ENCODE data around the gene ZNF407.

ZNF407 gene

GRCh38 chr18:74789078-74789477 is 191.4 kb downstream of the ZNF407 start:
- no peak for DNase-seq (ENCODE audit: low spot score)

- DNase-seq (ENCODE audit: low spot score) = no peak
Observed at GRCh38 chr18:74790451-74790850, 192.8 kb downstream of the ZNF407 start.

- no peak for DNase-seq (ENCODE audit: low spot score)
Observed at GRCh38 chr18:74791501-74792194, 194.0 kb downstream of the ZNF407 start.

GRCh38 chr18:74793746-74794145 is 196.1 kb downstream of the ZNF407 start:
- no peak for DNase-seq (ENCODE audit: low spot score)

- no peak for DNase-seq (ENCODE audit: low spot score)
Observed at GRCh38 chr18:74795751-74796150, 198.1 kb downstream of the ZNF407 start.

GRCh38 chr18:74796211-74796610 is 198.5 kb downstream of the ZNF407 start:
- no peak for DNase-seq (ENCODE audit: low spot score)

- no peak for DNase-seq (ENCODE audit: low spot score)
Observed at GRCh38 chr18:74796841-74797576, 199.3 kb downstream of the ZNF407 start.

- DNase-seq (ENCODE audit: low spot score) = no peak
Observed at GRCh38 chr18:74797577-74798151, 200.0 kb downstream of the ZNF407 start.

- no peak for DNase-seq (ENCODE audit: low spot score)
Observed at GRCh38 chr18:74799542-74799941, 201.9 kb downstream of the ZNF407 start.

- no peak for DNase-seq (ENCODE audit: low spot score)
Observed at GRCh38 chr18:74800098-74800497, 202.4 kb downstream of the ZNF407 start.

- no peak for DNase-seq (ENCODE audit: low spot score)
Observed at GRCh38 chr18:74803117-74803516, 205.4 kb downstream of the ZNF407 start.

- DNase-seq (ENCODE audit: low spot score) = no peak
Observed at GRCh38 chr18:74803769-74804168, 206.1 kb downstream of the ZNF407 start.

- DNase-seq (ENCODE audit: low spot score) = no peak
Observed at GRCh38 chr18:74804677-74805076, 207.0 kb downstream of the ZNF407 start.

GRCh38 chr18:74806073-74806472 is 208.4 kb downstream of the ZNF407 start:
- no peak for DNase-seq (ENCODE audit: low spot score)

GRCh38 chr18:74806700-74807416 is 209.2 kb downstream of the ZNF407 start:
- DNase-seq (ENCODE audit: low spot score) = no peak

- no peak for DNase-seq (ENCODE audit: low spot score)
Observed at GRCh38 chr18:74817576-74817975, 219.9 kb downstream of the ZNF407 start.

- DNase-seq (ENCODE audit: low spot score) = no peak
Observed at GRCh38 chr18:74818516-74819175, 221.0 kb downstream of the ZNF407 start.

- DNase-seq (ENCODE audit: low spot score) = no peak
Observed at GRCh38 chr18:74819433-74820059, 221.9 kb downstream of the ZNF407 start.

- no peak for DNase-seq (ENCODE audit: low spot score)
Observed at GRCh38 chr18:74820160-74820780, 222.6 kb downstream of the ZNF407 start.

- DNase-seq (ENCODE audit: low spot score) = no peak
Observed at GRCh38 chr18:74825460-74825859, 227.8 kb downstream of the ZNF407 start.

GRCh38 chr18:74826572-74826971 is 228.9 kb downstream of the ZNF407 start:
- DNase-seq (ENCODE audit: low spot score) = no peak
